Heart right ventricle (tissue), 16 donors: ENCODE data around the gene ALG3. TPM values are rescaled to one million over a fixed set of nuclear protein-coding genes. Genes with fewer than 3 reads are reported as not detected.

Source experiments
- ATAC-seq, 8 donors: fragments of 200-7000 bp; cut with Tn5 transposase; one replicate each; pipeline ENCODE4 v1.9.1; 2020; ENCODE audit warnings: mild to moderate bottlenecking in 8 of 8, moderate library complexity in 8 of 8, moderate number of reproducible peaks in 1 of 8
- DNase-seq, 2 donors: peaks; one replicate each; pipeline ENCODE4 v3.0.0-alpha.2; 2020
- H3K27ac ChIP-seq, 10 donors: fragments of 200-600 bp; sonication (generic) in 2 of 10; one replicate each; pipeline versions ENCODE4 v1.5.0 to v1.8.0; 2020 to 2022; ENCODE audit warnings: mild to moderate bottlenecking in 3 of 10
- H3K27me3 ChIP-seq, 7 donors: fragments of 200-600 bp; one replicate each; pipeline ENCODE4 v1.8.0; 2021 to 2022; ENCODE audit warnings: mild to moderate bottlenecking in 2 of 7
- H3K36me3 ChIP-seq, 9 donors: fragments of 200-600 bp; sonication (generic) in 1 of 9; one replicate each; pipeline versions ENCODE4 v1.5.0 to v1.8.0; 2020 to 2022; ENCODE audit warnings: mild to moderate bottlenecking in 2 of 9
- H3K4me1 ChIP-seq, 9 donors: fragments of 200-600 bp; sonication (generic) in 1 of 9; one replicate each; pipeline versions ENCODE4 v1.5.0 to v1.8.0; 2020 to 2022; ENCODE audit warnings: mild to moderate bottlenecking in 4 of 9
- H3K4me3 ChIP-seq, 10 donors: fragments of 200-600 bp; sonication (generic) in 2 of 10; one replicate each; pipeline versions ENCODE4 v1.5.0 to v1.8.0; 2020 to 2022; ENCODE audit warnings: mild to moderate bottlenecking in 7 of 10, moderate library complexity in 2 of 10
- H3K9me3 ChIP-seq, 11 donors: fragments of 200-600 bp in 10 of 11; sonication (generic) in 2 of 11; one replicate each; pipeline versions ENCODE4 v1.5.0 to v1.8.0; 2013 to 2022; ENCODE audit warnings: mild to moderate bottlenecking in 2 of 11, control low read depth in 1 of 11, moderate library complexity in 1 of 11
- WGBS, 2 donors: extraction: QIAGEN DNeasy Blood & Tissue Kit; methylation state at CpG; one replicate each; pipeline ENCODE4 v1.1.7; 2013; ENCODE audit warnings: inconsistent platforms in 1 of 2; 5-methylcytosine and 5-hydroxymethylcytosine counted together
- intact Hi-C, 10 donors: fragments of 100-400 bp; cut with DNase I; formaldehyde crosslinking; loops; one replicate each; pipeline versions ENCODE4 v1.11.1 to v1.14.2; 2022
- polyA plus RNA-seq, 2 donors: library from polyadenylated mRNA; stranded (reverse); fragments of 200-250 nt; gene quantifications; one replicate each; pipeline ENCODE4 v1.2.3, GENCODE V29; 2013
- total RNA-seq, 10 donors: library from RNA; stranded (reverse); fragmentation: NEBNext Ultra II Directional in 3 of 10; extraction: Animal tissue kit (Norgen Biotek cat#: 25700) in 3 of 10; gene quantifications; one replicate each; pipeline versions ENCODE4 v1.2.1 to v1.2.4, GENCODE V29; 2021 to 2023
- TF ChIP-seq, protein P1 (sequence below), 9 donors: fragments of 200-600 bp; sonication (generic) in 2 of 9; IDR thresholded peaks; one replicate each; pipeline versions ENCODE4 v1.5.0 to v1.8.0; 2021 to 2022; ENCODE audit warnings: antibody characterized with exemption in 9 of 9, mild to moderate bottlenecking in 5 of 9, moderate library complexity in 1 of 9
- donor health status: Arrhythmogenic right ventricular cardiomyopathy.
- donor health status: ischemic (EF 13 %, LVEDD 7.1; RV severe dilation, severe dysfunction).
- donor health status: healthy with polysubstance abuse.
- donor health status: DM: no; HTN: yes; CAD: no.
- donor health status: DM: no; HTN: no; CAD: no.
- donor health status: ischemic (EF 25% LVEDD 6.9; RV normal size, moderate dysfunction).
- donor health status: ischemic (EF 25% LVEDD 5.7; RV mildly dilated, moderate dysfunction).
- donor health status: healthy.
- donor health status: DM: yes; HTN: yes; CAD: no.
- donor health status: Ischemic cardiomyopathy.
- donor health status: ischemic (EF 35%, LVEDD 5.7; RV mildly dilated, moderate dysfunction).
- donor health status: nonischemic (EF 11% LVEDD 7.7; RV severe dilation, severe dysfunction).
- donor health status: DM: yes; HTN: yes; CAD: no.
- donor health status: PGD.
- donor health status: ischemic (EF 29% LVEDD 5.4; RV normal size, mild dysfunction).
- donor health status: nonischemic (EF 23%, LVEDD 6.1; RV moderate dilation, normal function).

The ALG3 gene
- total and polyA plus RNA-seq, 12 donors = 10.7 to 63.6 (median 14.0) TPM

DNA sequence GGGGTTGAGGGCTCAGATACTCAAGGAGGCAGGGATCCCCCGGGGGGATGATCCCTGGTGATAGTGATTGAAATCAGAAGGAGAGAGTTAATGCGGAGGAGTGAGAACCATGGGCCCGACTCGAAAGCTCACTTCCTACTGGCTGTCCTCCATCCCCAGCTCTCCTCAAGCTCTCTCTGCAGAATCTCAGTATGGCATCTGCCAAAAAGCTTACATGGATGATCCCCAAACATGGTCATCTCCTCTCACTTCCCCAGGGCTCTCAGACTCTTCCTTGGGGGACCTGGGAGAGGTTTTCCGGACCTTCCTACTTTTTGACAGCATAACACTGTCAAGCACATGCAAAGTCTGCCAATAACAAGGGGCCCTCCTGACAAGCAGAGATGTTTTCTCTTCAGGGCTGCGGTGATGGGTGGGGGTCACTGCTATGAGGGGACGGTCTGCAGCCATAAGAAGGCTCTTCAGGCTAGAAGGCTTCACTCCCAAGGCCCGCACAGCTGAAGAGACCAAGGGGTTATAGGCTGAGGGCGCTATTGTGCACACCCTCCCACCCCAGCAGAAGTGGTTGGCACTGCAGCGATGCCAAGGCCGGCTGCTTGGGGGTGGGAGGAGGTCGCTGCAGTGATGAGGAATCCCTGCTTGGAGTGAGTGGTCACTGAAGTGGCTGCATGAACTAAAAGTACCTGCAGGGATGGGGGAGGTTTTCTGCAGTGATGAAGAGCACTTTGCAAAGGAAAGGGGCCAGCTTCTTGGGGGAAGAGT, 20.2 kb downstream of the ALG3 start:
- WGBS, 2 donors = 35 to 40% methylated on average over 12 of the region's 12 CpGs
- Histone ChIP-seq H3K4me3 (peak overlapping the region in 7 of 10 donors; percentile 49 to 69 (median 57)), H3K27me3 (peaks cover 17 to 89% (median 51%) of the 10 kb centered on the region in 7 donors), H3K4me1 (peaks cover 0 to 20% (median 11%) of the 10 kb centered on the region in 9 donors), H3K27ac (no peak overlapping the region), H3K9me3 (no peaks in the 10 kb centered on the region), H3K36me3 (no peaks in the 10 kb centered on the region)
- TF ChIP-seq, protein P1, sequence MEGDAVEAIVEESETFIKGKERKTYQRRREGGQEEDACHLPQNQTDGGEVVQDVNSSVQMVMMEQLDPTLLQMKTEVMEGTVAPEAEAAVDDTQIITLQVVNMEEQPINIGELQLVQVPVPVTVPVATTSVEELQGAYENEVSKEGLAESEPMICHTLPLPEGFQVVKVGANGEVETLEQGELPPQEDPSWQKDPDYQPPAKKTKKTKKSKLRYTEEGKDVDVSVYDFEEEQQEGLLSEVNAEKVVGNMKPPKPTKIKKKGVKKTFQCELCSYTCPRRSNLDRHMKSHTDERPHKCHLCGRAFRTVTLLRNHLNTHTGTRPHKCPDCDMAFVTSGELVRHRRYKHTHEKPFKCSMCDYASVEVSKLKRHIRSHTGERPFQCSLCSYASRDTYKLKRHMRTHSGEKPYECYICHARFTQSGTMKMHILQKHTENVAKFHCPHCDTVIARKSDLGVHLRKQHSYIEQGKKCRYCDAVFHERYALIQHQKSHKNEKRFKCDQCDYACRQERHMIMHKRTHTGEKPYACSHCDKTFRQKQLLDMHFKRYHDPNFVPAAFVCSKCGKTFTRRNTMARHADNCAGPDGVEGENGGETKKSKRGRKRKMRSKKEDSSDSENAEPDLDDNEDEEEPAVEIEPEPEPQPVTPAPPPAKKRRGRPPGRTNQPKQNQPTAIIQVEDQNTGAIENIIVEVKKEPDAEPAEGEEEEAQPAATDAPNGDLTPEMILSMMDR (IDR thresholded peaks at IDR 0.05) = no peak
- intact Hi-C loops = no loop called here
- no peak for DNase-seq
- no peak for ATAC-seq

DNA sequence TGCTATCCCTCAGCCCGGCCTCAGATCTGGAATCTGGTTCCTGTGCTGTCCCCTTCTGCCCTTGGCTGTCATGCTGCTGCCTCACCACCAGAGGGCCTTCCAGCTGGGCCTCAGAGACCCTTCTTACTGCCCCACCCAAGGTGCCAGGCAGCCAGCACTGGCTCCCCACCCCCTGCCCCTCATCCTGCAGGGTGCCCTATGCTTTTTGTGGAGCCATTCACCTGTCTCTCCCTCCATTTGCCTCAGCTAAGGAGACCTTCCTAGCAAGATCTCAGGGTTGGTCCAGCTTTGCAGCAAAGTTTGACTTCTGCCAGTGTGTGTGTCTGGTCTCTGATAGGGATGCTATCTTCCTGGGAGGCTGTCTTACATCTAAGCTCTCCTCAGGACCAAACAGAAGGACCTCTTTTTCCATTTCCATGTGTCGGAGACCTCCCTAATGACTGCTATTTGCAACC, 21.3 kb downstream of the ALG3 start:
- peaks cover 17 to 78% (median 41%) of the 10 kb centered on the region in 7 donors for H3K27me3 ChIP-seq
- no peak for DNase-seq

DNA sequence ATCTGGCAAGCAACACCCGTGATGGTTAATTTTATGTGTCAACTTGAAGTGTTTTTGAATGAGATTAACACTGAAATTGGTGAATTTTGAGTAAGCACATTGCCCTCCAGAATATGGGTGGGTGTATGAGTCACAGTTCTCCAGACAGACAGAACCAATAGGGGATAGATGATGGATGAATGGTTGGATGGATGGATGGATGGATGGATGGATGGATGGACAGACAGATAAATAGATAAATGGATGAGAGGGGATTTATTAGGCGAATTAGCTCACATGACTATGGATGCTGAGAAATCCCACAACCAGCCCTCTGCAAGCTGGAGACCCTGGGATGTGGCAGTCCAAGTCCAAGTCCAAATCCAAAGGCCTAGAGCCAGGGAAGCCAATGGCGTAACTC, 24.8 kb downstream of the ALG3 start:
- Histone ChIP-seq H3K4me1 (peaks cover 0 to under 1% (median 0%) of the 10 kb centered on the region in 9 donors), H3K27me3 (peaks cover 0 to 50% (median 7%) of the 10 kb centered on the region in 7 donors), H3K9me3 (no peaks in the 10 kb centered on the region), H3K27ac (no peak overlapping the region), H3K36me3 (no peaks in the 10 kb centered on the region), H3K4me3 (no peak overlapping the region)
- TF ChIP-seq, protein P1 (IDR thresholded peaks at IDR 0.05) = no peak
- intact Hi-C loops = no loop called here
- 78% methylated on average over 3 of the region's 3 CpGs for WGBS, 2 donors
- DNase-seq (no peak), ATAC-seq (no peak)

More for the DNA sequence above, 21.3 kb downstream of the ALG3 start:
- intact Hi-C loops = no loop called here
- peak in 1 of 8 donors; percentile 31 for ATAC-seq
- Histone ChIP-seq H3K4me3 (no peak overlapping the region), H3K27ac (no peak overlapping the region), H3K36me3 (no peaks in the 10 kb centered on the region), H3K4me1 (peaks cover 0 to 20% (median 11%) of the 10 kb centered on the region in 9 donors), H3K9me3 (no peaks in the 10 kb centered on the region)
- 59 to 61% methylated on average over 2 of the region's 2 CpGs for WGBS, 2 donors
- TF ChIP-seq, protein P1 (IDR thresholded peaks at IDR 0.05) = peak; percentile 47 to 85 (median 73)

GRCh38 chr3:184222521-184222920, 26.2 kb downstream of the ALG3 start:
- Histone ChIP-seq H3K27me3 (peaks cover 0 to 36% (median 9%) of the 10 kb centered on the region in 7 donors), H3K27ac (no peak overlapping the region), H3K36me3 (no peaks in the 10 kb centered on the region), H3K4me1 (no peaks in the 10 kb centered on the region), H3K4me3 (no peak overlapping the region), H3K9me3 (no peaks in the 10 kb centered on the region)
- ATAC-seq (no peak), DNase-seq (no peak)
- intact Hi-C loops = no loop called here
- TF ChIP-seq, protein P1 (IDR thresholded peaks at IDR 0.05) = no peak
- 85 to 89% methylated on average over 3 of the region's 3 CpGs for WGBS, 2 donors
